Measurements from ENCODE around the gene KRTAP12-2. TPM values are rescaled to one million over a fixed set of nuclear protein-coding genes. Genes with fewer than 3 reads are reported as not detected.
"Not testable (repeated sequence)": the region's sequence is repeated elsewhere in the genome, so short reads cannot be mapped to it uniquely, and the experiment has no call there.

The KRTAP12-2 gene
- total and polyA plus RNA-seq, 9 donors = not detected

- Histone ChIP-seq H3K36me3 (no peaks in the 10 kb centered on the region), H3K9me3 (no peaks in the 10 kb centered on the region), H3K4me3 (no peak overlapping the region), H3K27me3 (no peaks in the 10 kb centered on the region), H3K4me1 (ENCODE audit: insufficient read depth) (no peaks in the 10 kb centered on the region), H3K27ac (no peak overlapping the region)
- 67 to 71% (median 68%) methylated on average over 25 of the region's 25 CpGs for WGBS, 3 donors
- no peak for TF ChIP-seq EP300 (IDR thresholded peaks at IDR 0.05)
- TF ChIP-seq CTCF (IDR thresholded peaks at IDR 0.05) = no peak
- intact Hi-C loops (cut with DNase I) = no loop called here
- no peak for DNase-seq
Measured at GRCh38 chr21:44686843-44687561, 20.3 kb upstream of the KRTAP12-2 start.

- H3K27ac ChIP-seq = no peak overlapping the region
- DNase-seq = no peak
- no peaks in the 10 kb centered on the region for H3K36me3 ChIP-seq
- H3K9me3 ChIP-seq = no peaks in the 10 kb centered on the region
- H3K27me3 ChIP-seq = no peaks in the 10 kb centered on the region
- no peaks in the 10 kb centered on the region for H3K4me1 ChIP-seq (ENCODE audit: insufficient read depth)
- no peak overlapping the region for H3K4me3 ChIP-seq
- TF ChIP-seq EP300 (IDR thresholded peaks at IDR 0.05) (no peak), POLR2A (IDR thresholded peaks at IDR 0.05) (no peak), CTCF (IDR thresholded peaks at IDR 0.05) (no peak)
- 34 to 42% (median 37%) methylated on average over 13 to 14 of the region's 14 CpGs for WGBS, 3 donors
- intact Hi-C loops (cut with DNase I) = no loop called here
Measured at GRCh38 chr21:44686000-44686781, 19.5 kb upstream of the KRTAP12-2 start.

- WGBS, 3 donors = 84 to 92% (median 90%) methylated on average over 6 of the region's 6 CpGs
- H3K27me3 ChIP-seq; DNase-seq; H3K9me3 ChIP-seq; H3K27ac ChIP-seq; H3K4me1 ChIP-seq (ENCODE audit: insufficient read depth); H3K4me3 ChIP-seq; H3K36me3 ChIP-seq; intact Hi-C loops (cut with DNase I): not testable (repeated sequence)
Measured at GRCh38 chr21:44685050-44685449, 18.3 kb upstream of the KRTAP12-2 start.

- Histone ChIP-seq H3K27me3 (no peaks in the 10 kb centered on the region), H3K4me3 (no peak overlapping the region), H3K36me3 (no peaks in the 10 kb centered on the region), H3K27ac (no peak overlapping the region), H3K9me3 (no peaks in the 10 kb centered on the region), H3K4me1 (ENCODE audit: insufficient read depth) (no peaks in the 10 kb centered on the region)
- WGBS, 3 donors = 62 to 79% (median 69%) methylated on average over 6 of the region's 6 CpGs
- no peak for DNase-seq
- intact Hi-C loops (cut with DNase I) = no loop called here
- TF ChIP-seq CTCF (IDR thresholded peaks at IDR 0.05) = no peak
- TF ChIP-seq POLR2A (IDR thresholded peaks at IDR 0.05) = no peak
- TF ChIP-seq EP300 (IDR thresholded peaks at IDR 0.05) = no peak
Measured at GRCh38 chr21:44684483-44684882, 17.8 kb upstream of the KRTAP12-2 start.

- no peak for TF ChIP-seq POLR2A (IDR thresholded peaks at IDR 0.05)
- TF ChIP-seq CTCF (IDR thresholded peaks at IDR 0.05) = no peak
- TF ChIP-seq EP300 (IDR thresholded peaks at IDR 0.05) = no peak
- DNase-seq = no peak
- no peaks in the 10 kb centered on the region for H3K27me3 ChIP-seq
- 68 to 81% (median 73%) methylated on average over 7 of the region's 7 CpGs for WGBS, 3 donors
- no peaks in the 10 kb centered on the region for H3K4me1 ChIP-seq (ENCODE audit: insufficient read depth)
- H3K27ac ChIP-seq = no peak overlapping the region
- H3K4me3 ChIP-seq = no peak overlapping the region
- no peaks in the 10 kb centered on the region for H3K36me3 ChIP-seq
- no peaks in the 10 kb centered on the region for H3K9me3 ChIP-seq
- intact Hi-C loops (cut with DNase I) = no loop called here
Measured at GRCh38 chr21:44684077-44684476, 17.4 kb upstream of the KRTAP12-2 start.
